Endothelial cell of umbilical vein (primary cell): Measurements from ENCODE around the gene FBXO2. TPM values are rescaled to one million over a fixed set of nuclear protein-coding genes. Genes with fewer than 3 reads are reported as not detected.

ENCODE experiments used
- BruUV-seq: library from RNA; stranded (reverse); fragments of 400-500 nt; replicated peaks from 2 replicates; lab custom pipeline; 2021; lab: Mats Ljungman, UMichigan
- CTCF ChIA-PET: fragments of 300-600, 350-600 bp; sonication (Branson Sonifier 250); formaldehyde crosslinking; loops from one replicate; lab custom pipeline; 2021; ENCODE audit warnings: antibody characterized with exemption, inconsistent platforms; lab: Charles Lee
- POLR2A ChIA-PET: fragments of 300-600, 350-600 bp; sonication (Branson Sonifier 250); formaldehyde crosslinking; loops from one replicate; lab custom pipeline; 2021; ENCODE audit warnings: antibody characterized with exemption, inconsistent platforms; lab: Charles Lee
- DNase-seq: peaks from one replicate; pipeline ENCODE4 v3.0.0-alpha.2; 2011; ENCODE audit warnings: low read depth, low spot score
- FAIRE-seq: peaks from 2 replicates; lab custom pipeline; 2011; peaks lifted over from hg19 to GRCh38; lab: Jason Lieb, UNC
- H2AFZ ChIP-seq: 2 replicates; pipeline ENCODE4 v1.6.0; 2012; ENCODE audit warnings: low read depth, low read length, control low read depth, inconsistent platforms
- H3K27ac ChIP-seq: 2 replicates; pipeline ENCODE4 v1.5.1; 2011; ENCODE audit warnings: low read depth, mild to moderate bottlenecking, control low read depth, low read length, moderate library complexity; ENCODE audit not compliant: insufficient read depth
- H3K27me3 ChIP-seq, 2 experiments: 2 replicates each; pipeline versions ENCODE4 v1.6.0 to v1.6.1; 2011; ENCODE audit warnings: low read length in 2 of 2, mixed read lengths in 1 of 2; ENCODE audit not compliant: control insufficient read depth in 2 of 2, insufficient read depth in 2 of 2
- H3K36me3 ChIP-seq, 2 experiments: 2 replicates in 1 of 2; 3 replicates in 1 of 2; pipeline ENCODE4 v1.5.1; 2011; ENCODE audit warnings: low read length in 2 of 2, mild to moderate bottlenecking in 1 of 2, moderate library complexity in 1 of 2; ENCODE audit not compliant: control insufficient read depth in 2 of 2, insufficient read depth in 2 of 2; ENCODE audit errors: extremely low read depth in 1 of 2
- H3K4me1 ChIP-seq: 3 replicates; pipeline ENCODE4 v1.5.1; 2011; ENCODE audit warnings: mild to moderate bottlenecking, low read length; ENCODE audit not compliant: control insufficient read depth, insufficient read depth; ENCODE audit errors: extremely low read depth
- H3K4me2 ChIP-seq: 2 replicates; pipeline ENCODE4 v1.6.1; 2011; ENCODE audit warnings: low read length, control low read depth, mixed read lengths; ENCODE audit not compliant: insufficient read depth
- H3K4me3 ChIP-seq, 3 experiments: fragments of 200-600 bp in 1 of 3; sonication (generic), shearing (Covaris generic) in 1 of 3; replicated peaks in 1 of 3; 2 replicates each; pipeline ENCODE4 v1.5.1; 2011 to 2016; ENCODE audit warnings: control low read depth in 3 of 3, low read length in 3 of 3, mild to moderate bottlenecking in 2 of 3, inconsistent platforms in 1 of 3, low read depth in 1 of 3, moderate library complexity in 1 of 3; ENCODE audit not compliant: insufficient read depth in 1 of 3
- H3K79me2 ChIP-seq: 2 replicates; pipeline ENCODE4 v1.6.0; 2012; ENCODE audit warnings: low read length, inconsistent platforms; ENCODE audit not compliant: control insufficient read depth, insufficient read depth
- H3K9ac ChIP-seq: replicated peaks from 2 replicates; pipeline ENCODE3; 2011; ENCODE audit warnings: low read length, control low read depth; ENCODE audit not compliant: insufficient read depth; ENCODE audit errors: extremely low read depth
- H3K9me1 ChIP-seq: replicated peaks from 3 replicates; pipeline ENCODE4 v1.6.0; 2011; ENCODE audit warnings: mild to moderate bottlenecking, low read length; ENCODE audit not compliant: control insufficient read depth, insufficient read depth; ENCODE audit errors: extremely low read depth
- H3K9me3 ChIP-seq: replicated peaks from 2 replicates; pipeline ENCODE4 v1.5.1; 2012; ENCODE audit warnings: low read length, inconsistent platforms; ENCODE audit not compliant: control insufficient read depth, insufficient read depth
- H4K20me1 ChIP-seq: replicated peaks from 2 replicates; pipeline ENCODE3; 2011; ENCODE audit warnings: mild to moderate bottlenecking, low read length; ENCODE audit not compliant: control insufficient read depth, insufficient read depth; ENCODE audit errors: extremely low read depth
- CTCF ChIP-seq, 2 donors: IDR thresholded peaks; 1 replicate in 1 of 2; 2 replicates in 1 of 2; pipeline ENCODE4 v1.5.1; 2011; ENCODE audit warnings: low read length in 2 of 2, mild to moderate bottlenecking in 2 of 2, moderate library complexity in 2 of 2, control low read depth in 1 of 2, inconsistent platforms in 1 of 2, low read depth in 1 of 2; ENCODE audit not compliant: insufficient read depth in 1 of 2; ENCODE audit errors: extremely low read depth in 1 of 2
- EZH2 ChIP-seq: IDR thresholded peaks from 2 replicates; pipeline ENCODE4 v1.6.1; 2012; ENCODE audit warnings: borderline replicate concordance, low read depth, mild to moderate bottlenecking, moderate library complexity, low read length, inconsistent platforms; ENCODE audit not compliant: severe bottlenecking
- FOS ChIP-seq: IDR thresholded peaks from 2 replicates; pipeline ENCODE4 v1.6.1; 2011; ENCODE audit warnings: mild to moderate bottlenecking, low read length, moderate library complexity, borderline replicate concordance; ENCODE audit not compliant: insufficient read depth
- GATA2 ChIP-seq: IDR thresholded peaks from 2 replicates; pipeline ENCODE4 v1.7.0; 2011; ENCODE audit warnings: low read depth, mild to moderate bottlenecking, moderate library complexity, mixed read lengths, low read length; ENCODE audit not compliant: insufficient read length, insufficient read depth
- JUN ChIP-seq: IDR thresholded peaks from 2 replicates; pipeline ENCODE4 v1.6.1; 2011; ENCODE audit warnings: borderline replicate concordance, low read depth; ENCODE audit not compliant: insufficient read length, insufficient read depth
- MAX ChIP-seq: IDR thresholded peaks from 2 replicates; pipeline ENCODE4 v1.6.1; 2011; ENCODE audit not compliant: insufficient read depth, insufficient read length
- MYC ChIP-seq: IDR thresholded peaks from one replicate; pipeline ENCODE4 v1.6.1; 2011; ENCODE audit warnings: mild to moderate bottlenecking, low read depth, low read length
- POLR2A ChIP-seq: IDR thresholded peaks from 2 replicates; pipeline ENCODE4 v1.6.1; 2012; ENCODE audit warnings: low read depth, mild to moderate bottlenecking, control low read depth, low read length
- POLR2AphosphoS5 ChIP-seq: IDR thresholded peaks from 2 replicates; pipeline ENCODE4 v1.6.1; 2012; ENCODE audit warnings: low read depth, mild to moderate bottlenecking, control low read depth, low read length, moderate library complexity; ENCODE audit not compliant: insufficient read depth
- dilution Hi-C: fragments of 300-500 bp; cut with MboI; formaldehyde crosslinking; loops from one replicate; pipeline ENCODE4 v1.15.0; 2019; ENCODE audit warnings: low sequenced_read_pairs; ENCODE audit not compliant: extremely low pct_ligation_motif_present
- intact Hi-C: fragments of 100-400 bp; cut with micrococcal nuclease; formaldehyde crosslinking; loops from one replicate; pipeline ENCODE4 v1.10.0; 2022
- polyA plus RNA-seq, 4 experiments: library from polyadenylated mRNA; depleted of rRNA in 3 of 4; stranded (reverse) in 3 of 4; unstranded in 1 of 4; fragments of >200 nt; gene quantifications; 2 replicates each; pipeline versions ENCODE4 v1.2.1 to v1.2.3, GENCODE V29; 2011 to 2012; ENCODE audit warnings: missing spikeins in 1 of 4
- total RNA-seq: library from RNA; stranded (reverse); gene quantifications from 2 replicates; pipeline ENCODE4 v1.2.3, GENCODE V29; 2021

Gene FBXO2
- total and polyA plus RNA-seq, 2 donors (not counting 3 experiments of a cell fraction or from before 2014, with no cell fraction given), result 0.42 to 0.91 TPM

- no peak for FAIRE-seq
- Histone ChIP-seq H3K4me2 (no peak overlapping the region), H3K27me3 (no peaks in the 10 kb centered on the region), H3K79me2 (no peaks in the 10 kb centered on the region), H4K20me1 (no peaks in the 10 kb centered on the region), H3K4me1 (no peaks in the 10 kb centered on the region), H3K4me3 (no peak overlapping the region), H3K9me3 (no peaks in the 10 kb centered on the region), H2AFZ (no peak overlapping the region), H3K9me1 (no peaks in the 10 kb centered on the region), H3K36me3 (no peaks in the 10 kb centered on the region), H3K27ac (no peak overlapping the region), H3K9ac (no peak overlapping the region)
- dilution Hi-C loops, result no loop called here
- BruUV-seq, result no TSS peak
- TF ChIP-seq POLR2AphosphoS5, result no peak
- TF ChIP-seq MYC, result no peak
- TF ChIP-seq MAX, result no peak
- no peak for TF ChIP-seq POLR2A
- no peak for TF ChIP-seq EZH2
- TF ChIP-seq JUN, result no peak
- TF ChIP-seq GATA2, result no peak
- TF ChIP-seq FOS, result no peak
- no peak for TF ChIP-seq CTCF (IDR thresholded peaks at IDR 0.05; ENCODE audit: extremely low read depth in 1 of 2, insufficient read depth in 1 of 2, low read depth in 1 of 2, low read length in 2 of 2)
- intact Hi-C loops, result no loop called here
- CTCF ChIA-PET, result interaction anchor here (0.9 kb wide), 1 partner anchor 26 kb away, joined by 3 read pairs; no protein-coding TSS in a partner anchor
- POLR2A ChIA-PET, result no interaction called here
- DNase-seq, result no peak
Measured at GRCh38 chr1:11613347-11613746, 40.9 kb downstream of the FBXO2 start.
